Putamen (tissue), 1 donor: ENCODE measurements around the gene IGSF6.
"Not testable (repeated sequence)": the region's sequence is repeated elsewhere in the genome, so short reads cannot be mapped to it uniquely, and the experiment has no call there.

Experiments used
- DNase-seq: peaks from one replicate; pipeline ENCODE4 v3.0.0-alpha.2; 2016; ENCODE audit warnings: low spot score

Gene IGSF6

DNA sequence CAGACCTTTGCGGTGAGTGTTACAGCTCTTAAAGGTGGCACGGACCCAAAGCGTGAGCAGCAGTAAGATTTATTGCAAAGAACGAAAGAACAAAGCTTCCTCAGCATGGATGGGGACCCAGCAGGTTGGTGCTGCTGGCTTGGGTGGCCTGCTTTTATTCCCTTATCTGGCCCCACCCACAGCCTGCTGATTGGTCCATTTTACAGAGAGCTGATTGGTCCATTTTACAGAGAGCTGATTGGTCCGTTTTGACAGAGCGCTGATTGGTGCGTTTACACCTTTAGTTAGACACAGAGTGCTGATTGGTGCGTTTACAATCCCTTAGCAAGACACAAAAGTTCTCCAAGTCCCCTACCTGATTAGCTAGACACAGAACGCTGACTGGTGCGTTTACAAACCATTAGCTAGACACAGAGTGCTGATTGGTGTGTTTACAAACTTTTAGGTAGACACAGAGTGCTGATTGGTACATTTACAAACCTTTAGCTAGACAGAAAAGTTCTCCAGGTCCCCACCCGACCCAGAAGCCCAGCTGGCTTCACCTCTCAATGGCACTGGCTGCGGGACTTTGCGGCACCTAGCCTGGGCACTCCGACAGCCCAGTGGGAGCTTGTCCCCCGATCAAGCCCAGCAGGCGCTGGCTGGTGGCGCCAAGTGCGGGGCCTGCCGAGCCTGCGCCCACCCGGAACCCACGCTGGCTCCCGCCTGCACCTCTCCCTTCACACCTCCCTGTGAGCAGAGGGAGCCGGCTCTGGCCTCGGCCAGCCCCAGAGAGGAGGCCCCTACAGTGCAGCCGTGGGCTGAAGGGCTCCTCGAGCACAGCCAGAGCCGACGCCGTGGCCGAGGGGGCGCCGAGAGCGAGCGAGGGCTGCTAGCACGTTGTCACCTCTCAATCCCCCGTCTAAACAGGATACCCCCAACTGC is 22.5 kb downstream of the IGSF6 start:
- not testable (repeated sequence) for DNase-seq

DNA sequence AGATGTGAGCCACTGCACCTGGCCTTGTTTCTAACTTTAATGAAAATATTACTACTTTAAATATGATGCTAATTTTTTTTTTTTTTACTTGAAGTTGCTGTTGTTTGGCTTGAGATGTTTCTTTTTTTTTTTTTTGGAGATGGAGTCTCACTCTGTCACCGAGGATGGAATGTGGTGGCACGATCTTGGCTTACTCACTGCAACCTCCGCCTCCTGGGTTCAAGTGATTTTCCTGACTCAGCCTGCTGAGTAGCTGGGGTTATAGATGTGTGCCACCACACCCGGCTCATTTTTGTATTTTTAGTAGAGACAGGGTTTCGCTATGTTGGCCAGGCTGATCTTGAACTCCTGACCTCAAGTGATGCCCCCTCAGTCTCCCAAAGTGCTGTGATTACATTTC is 23.6 kb downstream of the IGSF6 start:
- no peak for DNase-seq

DNA sequence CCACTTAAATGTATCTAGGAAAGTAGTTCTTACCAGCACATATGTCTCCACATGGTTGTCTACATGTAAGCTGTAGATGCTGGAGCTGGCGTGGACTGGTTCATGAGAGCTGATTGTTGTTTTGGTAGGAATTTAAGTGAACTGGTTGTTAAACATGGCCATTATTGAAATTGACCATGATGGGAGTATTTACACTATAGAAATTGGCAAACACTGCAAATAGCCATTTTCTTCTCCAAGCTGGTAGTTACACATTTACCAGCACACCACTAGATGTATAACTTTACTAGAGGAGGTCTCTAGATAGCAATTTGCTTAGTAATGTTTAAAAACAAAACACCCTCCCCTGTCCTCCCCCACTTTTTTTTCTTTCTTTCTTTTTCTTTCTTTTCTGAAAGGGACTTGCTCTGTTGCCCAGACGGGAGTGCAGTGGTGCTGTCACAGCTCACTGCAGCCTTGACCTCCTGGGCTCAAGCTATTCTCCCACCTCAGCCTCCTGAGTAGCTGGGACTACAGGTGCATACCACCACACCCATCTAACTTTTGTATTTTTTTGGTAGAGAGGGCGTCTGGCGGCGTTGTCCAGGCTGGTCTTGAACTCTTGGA is 24.2 kb downstream of the IGSF6 start:
- DNase-seq, result no peak

DNA sequence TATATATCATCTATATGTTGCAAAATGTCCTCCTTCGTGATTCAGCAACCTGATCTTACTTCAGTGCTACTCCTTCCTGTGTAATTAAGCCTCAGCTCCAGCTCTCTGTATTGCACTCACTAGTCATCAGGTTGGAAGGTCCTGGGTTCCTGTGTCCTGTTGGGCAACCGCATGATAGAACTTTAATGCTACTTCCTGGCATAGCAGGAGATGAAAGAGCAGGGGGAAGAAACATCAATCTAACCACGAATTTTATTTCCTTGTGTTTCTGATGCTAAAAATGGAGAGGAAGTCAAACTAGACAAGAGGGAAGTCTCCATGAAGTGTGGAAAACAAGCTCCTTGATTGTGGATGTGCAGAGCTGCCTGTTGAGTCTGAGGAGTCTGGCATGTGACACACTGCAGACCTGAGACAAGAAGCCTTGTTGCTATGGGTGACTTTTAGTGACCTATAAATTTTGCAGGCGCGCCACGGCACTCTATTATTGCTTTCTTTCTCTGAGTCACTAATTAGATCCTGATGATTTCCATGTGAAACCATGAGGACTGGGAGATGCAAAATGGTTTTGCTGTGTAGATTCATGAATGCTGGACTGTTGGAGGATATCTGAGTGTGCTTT is 25.6 kb downstream of the IGSF6 start:
- DNase-seq, result no peak

DNA sequence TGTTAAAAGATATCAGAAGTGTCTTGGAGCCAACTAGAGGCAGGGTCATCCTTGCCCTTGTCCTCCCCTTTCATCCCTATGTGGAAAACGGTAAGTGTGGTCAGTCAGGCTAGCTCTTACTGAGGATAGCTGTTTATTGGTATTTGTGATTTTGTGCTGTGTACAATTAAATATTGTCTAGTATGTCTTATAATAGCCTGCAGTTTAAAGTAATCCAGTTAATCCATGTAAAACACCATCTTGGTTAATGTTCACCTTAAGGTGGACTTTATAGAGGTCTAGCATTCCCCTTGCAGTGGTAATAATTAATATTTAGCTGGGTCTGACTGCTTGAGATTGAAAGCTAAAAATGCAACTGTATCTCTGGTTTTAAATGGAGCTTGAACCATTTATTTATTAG is 27.4 kb downstream of the IGSF6 start:
- DNase-seq, result no peak

DNA sequence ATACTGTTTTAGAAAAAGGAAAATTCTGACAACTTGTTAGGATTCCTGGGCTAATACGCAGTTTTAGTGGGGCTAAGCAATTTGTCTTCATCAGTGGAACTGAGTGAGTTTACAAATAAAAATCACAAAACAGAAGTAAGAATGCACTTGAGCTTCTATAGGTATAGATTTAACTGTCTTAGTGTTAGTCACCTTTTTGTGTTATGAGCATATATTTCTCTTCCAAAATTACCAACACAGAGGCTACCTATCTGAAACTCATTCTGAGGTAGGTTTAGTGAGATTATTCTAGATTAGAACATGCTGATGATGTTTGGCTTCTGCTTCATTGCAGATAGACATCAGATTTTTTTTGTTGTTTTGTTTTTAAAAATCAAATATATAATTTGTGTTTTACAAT is 29.9 kb downstream of the IGSF6 start:
- DNase-seq, result no peak

DNA sequence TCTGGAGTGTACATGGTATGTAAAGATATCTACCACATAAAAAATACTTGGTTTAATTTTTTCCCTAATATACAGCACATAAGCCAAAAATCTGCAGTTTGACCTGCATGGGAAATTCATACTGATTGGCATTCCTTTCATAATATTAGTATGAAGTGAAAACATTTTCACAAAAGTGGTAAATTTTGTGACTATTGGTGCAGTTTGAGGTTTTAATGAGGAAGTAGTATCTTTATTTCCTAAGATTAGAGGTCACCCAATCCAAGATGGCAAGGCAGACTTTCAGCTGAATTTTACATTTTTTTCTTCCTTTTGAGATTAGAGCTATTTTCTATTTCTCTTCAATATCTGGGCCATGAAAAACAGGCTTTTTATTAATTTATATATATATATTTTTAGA is 31.8 kb downstream of the IGSF6 start:
- DNase-seq, result no peak

DNA sequence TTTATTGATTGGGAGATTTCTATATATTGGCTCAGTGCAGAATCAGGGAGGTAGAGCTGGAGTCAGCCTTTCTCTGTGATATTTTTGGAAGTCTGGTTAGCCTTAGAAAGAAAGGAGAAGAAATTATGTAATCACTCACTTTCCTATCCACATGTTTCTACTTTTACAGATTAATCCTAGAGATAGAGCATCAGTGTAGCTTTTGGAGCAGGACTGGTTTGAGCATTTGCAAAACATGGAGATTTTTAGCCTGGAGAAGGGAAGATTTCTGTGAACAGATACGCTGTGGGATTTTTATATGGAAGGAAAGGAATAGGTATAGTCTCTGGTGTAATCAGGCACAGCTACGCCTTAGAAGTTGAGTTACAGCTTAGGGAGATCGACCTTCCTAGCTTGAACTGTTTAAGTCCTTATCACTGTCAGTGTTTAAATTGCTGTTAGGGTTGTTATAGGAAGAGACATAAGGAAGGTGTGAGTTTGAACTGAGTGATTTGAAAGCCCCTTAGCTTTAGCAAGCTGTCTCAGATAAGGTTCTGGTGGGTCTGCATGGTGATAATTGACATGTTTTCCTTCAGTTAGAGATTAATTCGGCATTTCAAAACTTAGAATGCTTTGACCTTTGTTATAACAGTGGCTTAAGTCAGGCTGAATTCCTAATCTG is 32.5 kb downstream of the IGSF6 start:
- peak; percentile 36 for DNase-seq

DNA sequence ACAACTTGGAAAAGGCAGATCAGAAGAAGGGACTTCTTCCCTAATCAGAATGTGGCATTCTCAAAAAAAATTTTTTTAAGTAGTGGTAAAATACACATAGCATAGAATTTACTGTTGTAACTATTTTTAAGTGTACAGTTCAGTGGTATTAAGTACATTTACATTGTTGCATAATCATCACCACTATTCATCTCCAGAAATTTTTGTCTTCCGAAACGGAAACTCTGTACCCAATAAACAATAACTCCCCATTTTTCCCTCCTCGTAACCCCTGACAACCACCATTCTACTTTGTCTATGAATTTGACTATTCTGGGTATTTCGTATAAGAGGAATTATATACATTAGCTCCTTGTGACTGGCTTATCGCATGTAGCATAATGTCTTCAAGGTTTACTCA is 34.1 kb downstream of the IGSF6 start:
- no peak for DNase-seq

DNA sequence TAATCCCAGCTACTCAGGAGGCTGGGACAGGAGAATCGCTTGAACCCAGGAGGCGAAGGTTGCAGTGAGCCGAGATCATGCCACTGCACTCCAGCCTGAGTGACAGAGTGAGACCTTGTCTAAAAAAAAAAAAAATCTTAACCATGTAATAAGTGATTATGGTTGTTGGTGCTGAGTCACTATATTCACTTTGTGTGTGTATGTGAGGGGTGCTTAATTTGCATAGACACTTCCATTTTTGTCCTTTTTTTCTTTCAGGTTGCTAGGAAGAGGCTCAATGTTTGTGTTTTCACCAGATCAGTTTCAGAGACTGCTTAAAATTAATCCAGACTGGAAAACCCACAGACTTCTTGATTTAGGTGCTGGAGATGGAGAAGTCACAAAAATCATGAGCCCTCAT is 34.8 kb downstream of the IGSF6 start:
- DNase-seq, result no peak

DNA sequence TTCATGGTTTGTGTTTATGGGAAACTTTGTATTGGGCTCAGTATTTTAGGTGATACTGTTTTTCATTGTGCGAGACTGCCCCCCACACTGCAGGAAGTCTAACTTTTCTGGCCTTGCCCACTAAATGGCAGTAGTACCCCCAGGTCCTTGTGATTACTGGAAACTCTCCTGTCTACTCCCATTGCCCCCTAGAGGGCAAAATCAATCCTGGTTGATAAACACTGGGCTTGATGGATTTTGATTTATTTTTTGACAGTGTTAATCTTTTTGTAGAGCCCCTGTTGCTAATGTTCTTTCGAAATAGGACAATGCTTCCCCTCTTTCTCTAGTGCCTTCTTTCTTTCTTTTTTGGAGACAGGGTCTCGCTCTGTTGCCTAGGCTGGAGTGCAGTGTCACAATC is 37.5 kb downstream of the IGSF6 start:
- no peak for DNase-seq

DNA sequence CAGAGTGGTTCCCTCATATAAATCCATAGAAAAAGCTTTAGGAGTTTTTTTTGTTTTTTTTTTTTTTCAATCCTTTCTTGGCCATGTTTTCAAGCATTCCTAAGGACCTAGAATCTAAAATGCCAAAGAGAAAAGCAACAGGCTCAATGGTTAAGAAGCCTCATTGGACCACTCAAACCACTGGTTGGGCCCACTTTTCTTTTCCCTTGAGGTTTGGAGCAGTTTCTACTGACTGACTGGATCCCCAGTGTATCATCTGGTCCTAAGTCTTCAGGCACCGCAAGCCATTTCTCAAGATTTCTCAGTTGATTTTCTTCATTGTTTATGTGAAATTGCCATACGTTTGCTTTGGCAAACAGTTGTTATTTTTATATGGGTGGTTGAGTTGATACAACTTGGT is 38.6 kb downstream of the IGSF6 start:
- DNase-seq, result no peak

DNA sequence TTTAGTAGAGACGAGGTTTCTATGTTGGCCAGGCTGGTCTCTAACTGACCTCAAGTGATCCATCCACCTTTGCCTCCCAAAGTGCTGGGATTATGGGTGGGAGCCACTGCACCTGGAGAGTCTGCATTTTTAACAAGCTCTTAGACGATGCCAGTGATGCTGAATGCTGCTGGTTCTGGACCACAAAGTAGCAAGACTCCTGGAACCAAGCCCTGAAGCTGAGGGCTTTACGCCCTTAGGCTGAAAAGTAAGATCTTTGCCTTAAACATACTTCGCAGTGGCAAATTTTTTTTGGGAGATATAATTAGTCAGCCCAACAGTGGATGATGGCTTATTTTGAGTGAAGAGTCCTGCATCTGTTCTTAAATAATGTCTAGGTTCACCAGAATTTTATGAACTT is 39.0 kb downstream of the IGSF6 start:
- DNase-seq, result no peak

DNA sequence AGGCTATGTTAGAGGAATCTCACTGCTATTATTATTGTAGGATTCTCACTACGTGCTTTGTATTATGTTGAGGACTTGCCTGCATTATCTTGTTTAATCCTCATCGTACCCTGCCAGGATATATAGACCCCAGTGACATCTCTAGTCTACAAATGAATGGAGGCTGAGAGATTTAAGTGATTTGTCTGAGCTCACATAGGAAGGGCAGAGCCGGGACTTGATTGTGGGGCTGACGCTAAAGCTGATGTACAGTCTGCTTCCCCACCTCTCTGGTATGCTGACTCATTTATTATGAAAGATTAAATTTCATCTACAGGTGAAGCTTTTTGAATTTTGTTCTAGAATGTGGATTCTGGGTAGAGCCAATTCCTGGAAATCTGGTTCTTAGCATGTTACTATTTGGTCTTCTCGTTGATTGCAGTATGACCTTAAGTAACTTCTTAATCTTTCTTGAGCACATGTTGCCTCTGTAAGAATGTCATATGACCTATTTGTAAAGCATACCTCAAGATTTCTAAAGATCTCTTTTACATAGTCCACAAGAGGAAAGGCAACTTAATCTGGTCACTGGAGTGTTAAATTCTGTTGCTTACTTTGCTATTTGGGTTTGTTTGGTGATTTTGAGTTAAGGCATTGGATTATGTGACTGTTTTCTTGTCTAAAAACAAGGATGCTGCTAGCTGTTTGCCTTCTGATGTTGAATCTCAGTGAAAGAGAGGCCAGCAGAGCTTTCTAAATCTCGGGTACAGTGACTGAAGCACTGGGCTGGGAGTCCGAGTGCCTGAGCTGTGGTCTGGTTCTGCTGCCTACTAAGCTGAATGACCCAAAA is 40.6 kb downstream of the IGSF6 start:
- no peak for DNase-seq

DNA sequence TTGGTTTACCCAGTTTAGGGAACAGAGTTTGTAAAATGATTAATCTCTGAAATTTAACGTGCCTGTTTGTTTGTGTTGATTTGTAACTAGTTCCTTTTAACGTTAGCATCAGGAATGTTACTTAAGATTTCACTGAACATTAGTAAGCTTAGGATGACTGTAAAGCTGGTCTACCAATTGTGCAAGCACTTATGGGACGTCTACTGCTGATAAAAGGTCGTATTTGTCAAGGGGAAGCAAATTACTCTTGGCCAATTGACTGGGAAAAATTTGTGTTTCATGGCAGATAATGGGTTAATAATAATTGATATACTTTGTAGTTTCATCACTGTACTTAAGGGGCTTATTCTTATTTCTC is 41.2 kb downstream of the IGSF6 start:
- no peak for DNase-seq

DNA sequence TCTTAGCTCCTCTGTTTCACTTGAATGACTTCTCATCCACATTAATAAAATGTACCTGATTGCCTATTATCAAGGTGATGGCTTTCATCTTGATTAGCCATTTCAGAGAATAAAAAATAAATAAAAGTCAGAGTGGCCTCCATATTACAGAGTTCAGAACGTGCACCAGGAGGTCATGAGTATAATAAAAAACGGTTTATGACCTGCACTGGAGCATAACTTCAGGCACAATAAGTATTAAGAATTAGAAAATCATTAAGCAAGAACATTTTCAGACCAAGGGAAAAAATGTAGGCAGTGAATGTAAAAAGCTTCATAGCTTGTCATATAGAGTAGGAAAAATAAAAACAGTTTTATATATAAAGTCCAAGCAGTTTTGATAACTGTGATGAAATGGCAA is 41.6 kb downstream of the IGSF6 start:
- DNase-seq, result no peak

DNA sequence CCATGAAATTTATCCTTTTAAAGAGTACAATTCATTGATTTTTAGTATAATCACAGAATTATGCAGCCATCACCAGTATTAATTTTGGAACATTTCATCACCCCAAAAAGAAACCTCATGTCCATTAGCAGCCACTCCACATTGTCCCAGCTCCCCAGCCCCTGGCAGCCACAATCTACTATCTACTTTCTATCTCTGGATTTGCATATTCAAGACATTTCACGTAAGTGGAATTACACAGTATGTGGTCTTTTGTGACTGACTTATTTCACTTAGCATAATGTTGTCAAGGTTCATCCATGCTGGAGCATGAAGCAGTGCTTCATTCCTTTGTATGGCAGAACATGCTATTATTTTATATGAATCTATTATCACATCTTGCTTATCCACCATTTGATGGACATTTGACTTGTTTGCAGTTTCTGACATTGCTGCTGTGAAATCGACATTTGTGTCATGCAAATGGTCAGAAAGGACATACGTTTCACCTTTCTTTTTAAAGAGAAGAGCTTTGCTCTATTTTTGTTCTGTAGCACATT is 42.3 kb downstream of the IGSF6 start:
- no peak for DNase-seq

DNA sequence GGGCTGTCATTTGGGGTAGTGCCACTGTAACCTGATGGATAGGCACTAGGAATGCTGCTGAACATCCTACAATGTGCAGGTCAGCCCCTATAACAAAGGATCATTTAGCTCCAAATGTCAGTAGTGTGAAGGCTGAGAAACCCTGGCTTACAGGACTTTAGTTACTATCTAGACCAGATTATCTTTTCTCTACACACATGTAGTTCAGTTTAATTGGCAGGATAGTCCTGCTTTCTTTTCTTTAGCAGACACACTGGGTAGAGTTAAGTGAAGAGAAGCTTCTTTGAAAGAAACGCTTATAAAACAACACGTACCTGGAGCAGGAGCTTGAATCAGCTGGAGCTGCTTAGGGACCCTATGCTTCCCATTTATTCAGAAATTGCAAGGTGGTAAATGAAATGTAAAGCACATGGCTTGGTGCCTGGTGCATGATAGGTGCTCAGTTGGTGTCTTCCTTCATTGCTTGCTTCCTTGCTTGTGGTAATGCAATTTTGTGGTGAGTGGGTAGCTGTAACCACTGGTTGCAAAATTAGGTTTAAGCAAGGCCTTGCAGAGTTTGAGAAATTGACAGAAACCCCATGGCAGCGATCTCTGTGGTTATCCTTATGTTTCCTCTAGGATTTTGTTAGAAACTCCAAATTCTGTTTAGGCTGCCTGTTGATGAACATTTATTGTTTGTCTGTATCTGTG is 43.6 kb downstream of the IGSF6 start:
- DNase-seq, result no peak

DNA sequence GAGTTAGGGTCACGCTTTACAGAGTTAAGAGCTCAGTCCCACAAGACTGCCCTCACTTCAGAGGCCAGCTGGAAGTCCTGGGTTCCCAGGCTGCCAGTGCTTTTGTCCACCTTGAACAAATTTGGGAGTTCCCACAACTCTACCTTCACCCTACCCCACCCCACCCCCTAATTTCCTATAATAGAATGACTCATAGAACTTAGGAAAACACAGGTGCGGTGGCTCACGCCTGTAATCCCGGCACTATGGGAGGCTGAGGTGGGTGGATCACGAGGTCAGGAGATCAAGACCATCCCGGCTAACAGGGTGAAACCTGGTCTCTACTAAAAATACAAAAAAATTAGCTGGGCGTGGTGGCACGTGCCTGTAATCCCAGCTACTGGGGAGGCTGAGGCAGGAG is 46.6 kb downstream of the IGSF6 start:
- not testable (repeated sequence) for DNase-seq

DNA sequence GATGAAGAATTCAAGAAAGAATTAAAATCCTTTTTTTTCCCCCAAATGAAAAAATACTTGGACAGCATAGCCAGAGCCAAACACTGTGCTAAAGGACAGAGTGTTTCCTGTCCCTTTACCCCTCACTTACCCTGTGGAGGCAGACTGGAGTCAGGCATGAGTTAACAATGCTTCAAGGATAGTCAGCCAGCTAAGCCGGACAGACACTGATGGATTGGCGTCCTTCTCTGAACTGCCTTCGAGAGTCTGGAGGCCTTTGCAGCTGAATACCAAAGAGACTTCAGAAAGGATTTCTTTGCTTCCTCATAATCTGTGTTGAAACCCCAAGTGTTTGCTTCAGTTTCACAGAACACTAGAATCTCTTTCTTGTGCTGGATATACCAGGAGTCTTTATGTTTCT is 48.5 kb downstream of the IGSF6 start:
- DNase-seq, result no peak

DNA sequence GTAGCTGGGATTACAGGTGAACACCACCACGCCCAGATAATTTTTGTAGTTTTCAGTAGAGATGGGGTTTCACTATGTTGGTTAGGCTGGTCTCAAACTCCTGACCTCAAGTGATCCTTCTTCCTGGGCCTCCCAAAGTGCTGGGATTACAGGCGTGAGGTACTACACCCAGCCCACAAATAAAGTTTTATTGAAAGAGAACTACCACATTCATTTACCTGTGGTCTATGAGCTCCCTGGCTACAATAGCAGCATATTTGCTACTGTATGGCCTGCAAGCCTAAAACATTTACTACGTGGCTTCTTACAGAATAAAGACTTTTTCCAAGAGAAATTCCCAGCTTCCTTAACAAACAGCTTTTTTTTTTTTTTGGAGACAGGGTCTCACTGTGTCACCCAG is 49.6 kb downstream of the IGSF6 start:
- DNase-seq, result no peak
